ENCODE data around the gene UGT2B15.
"Not testable (repeated sequence)": the region's sequence is repeated elsewhere in the genome, so short reads cannot be mapped to it uniquely, and the experiment has no call there.

Gene UGT2B15

GRCh38 chr4:68700152-68700551 is 29.7 kb upstream of the UGT2B15 start:
- no peak for TF ChIP-seq CTCF (IDR thresholded peaks at IDR 0.05; ENCODE audit: borderline replicate concordance, insufficient read depth, low read depth, low read length)
- H3K4me3 ChIP-seq (ENCODE audit: low read depth, low read length): no peak overlapping the region

- H3K4me3 ChIP-seq (ENCODE audit: low read depth, low read length): no peak overlapping the region
- TF ChIP-seq CTCF (IDR thresholded peaks at IDR 0.05; ENCODE audit: borderline replicate concordance, insufficient read depth, low read depth, low read length): no peak
These were observed 23.0 kb upstream of the UGT2B15 start for GRCh38 chr4:68693325-68694075.

- no peak overlapping the region for H3K4me3 ChIP-seq (ENCODE audit: low read depth, low read length)
- TF ChIP-seq CTCF (IDR thresholded peaks at IDR 0.05; ENCODE audit: borderline replicate concordance, insufficient read depth, low read depth, low read length): no peak
These were observed 20.7 kb upstream of the UGT2B15 start for GRCh38 chr4:68691186-68691585.

GRCh38 chr4:68683034-68683433 is 12.6 kb upstream of the UGT2B15 start:
- H3K4me3 ChIP-seq (ENCODE audit: low read depth, low read length): no peak overlapping the region
- TF ChIP-seq CTCF (IDR thresholded peaks at IDR 0.05; ENCODE audit: borderline replicate concordance, insufficient read depth, low read depth, low read length): no peak

GRCh38 chr4:68681298-68681697 is 10.8 kb upstream of the UGT2B15 start:
- H3K4me3 ChIP-seq (ENCODE audit: low read depth, low read length): not testable (repeated sequence)

GRCh38 chr4:68673143-68673542 is 2.7 kb upstream of the UGT2B15 start:
- no peak overlapping the region for H3K4me3 ChIP-seq (ENCODE audit: low read depth, low read length)
- peak; percentile 42; the same call in 1 of the 2 replicates for TF ChIP-seq CTCF (IDR thresholded peaks at IDR 0.05; ENCODE audit: borderline replicate concordance, insufficient read depth, low read depth, low read length)

- H3K4me3 ChIP-seq (ENCODE audit: low read depth, low read length): not testable (repeated sequence)
- TF ChIP-seq CTCF (IDR thresholded peaks at IDR 0.05; ENCODE audit: borderline replicate concordance, insufficient read depth, low read depth, low read length): 0 out of 2 replicates have a peak, but pooled peaks have one; percentile 8
These were observed 765 bp upstream of the UGT2B15 start for GRCh38 chr4:68671217-68671616.

GRCh38 chr4:68668537-68669163 is 1.8 kb downstream of the UGT2B15 start:
- not testable (repeated sequence) for H3K4me3 ChIP-seq (ENCODE audit: low read depth, low read length)

GRCh38 chr4:68667551-68667950 is 2.9 kb downstream of the UGT2B15 start:
- not testable (repeated sequence) for H3K4me3 ChIP-seq (ENCODE audit: low read depth, low read length)

- H3K4me3 ChIP-seq (ENCODE audit: low read depth, low read length): not testable (repeated sequence)
These were observed 5.7 kb downstream of the UGT2B15 start for GRCh38 chr4:68664721-68665120.

GRCh38 chr4:68662836-68663574 is 7.4 kb downstream of the UGT2B15 start:
- H3K4me3 ChIP-seq (ENCODE audit: low read depth, low read length): not testable (repeated sequence)

Data from GM12875 (cell line).